ENCODE measurements around the gene AKT3.

AKT3 gene

DNA sequence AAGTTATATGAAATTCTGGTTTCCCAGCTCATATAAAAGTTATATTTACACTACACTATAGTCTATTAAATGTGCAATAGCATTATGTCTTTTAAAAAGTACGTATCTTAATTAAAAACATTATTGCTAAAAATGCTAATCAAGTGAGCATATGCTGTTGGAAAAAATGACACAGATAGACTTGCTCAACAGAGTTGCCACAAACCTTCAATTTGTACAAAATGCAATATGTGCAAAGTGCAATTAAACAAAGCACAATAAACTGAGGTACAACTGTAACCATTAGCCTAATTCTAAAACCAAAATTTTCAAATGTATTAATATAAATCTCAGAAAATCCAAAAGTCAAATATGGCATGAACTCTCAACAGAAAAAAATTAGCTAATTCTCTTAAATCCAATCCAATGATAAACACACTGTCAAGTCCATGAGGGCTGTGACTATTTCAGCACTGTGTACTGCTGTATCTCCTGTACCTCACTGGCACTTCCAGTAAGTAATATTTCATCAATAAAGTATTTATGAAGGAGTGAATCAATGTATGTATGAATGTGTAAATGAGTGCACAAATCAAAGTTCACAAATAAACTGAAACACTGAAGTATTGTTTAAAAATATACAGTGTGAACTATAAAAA lies 116.3 kb downstream of the AKT3 start:
- no peak for DNase-seq (ENCODE audit: low read depth in 4 of 4, low spot score in 1 of 4)

DNA sequence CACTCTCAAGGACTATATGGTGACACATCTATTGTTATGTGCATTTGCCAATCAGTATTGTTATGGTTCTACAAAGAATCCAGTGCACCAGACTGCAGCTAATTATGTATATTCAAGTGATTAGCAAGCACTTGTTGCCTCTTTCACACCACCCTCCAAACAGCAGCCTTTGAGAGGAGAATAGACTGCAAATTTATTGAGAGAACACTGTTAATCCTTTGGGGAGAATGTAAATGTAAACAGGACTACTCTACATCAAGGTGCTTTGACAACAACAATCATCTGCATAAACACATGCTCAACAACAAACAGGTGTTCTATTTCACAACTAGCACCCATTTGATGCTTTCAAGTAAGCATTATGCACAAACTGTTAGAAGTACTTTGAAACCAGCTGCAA lies 117.4 kb downstream of the AKT3 start:
- DNase-seq (ENCODE audit: low read depth in 4 of 4, low spot score in 1 of 4), result no peak

- no peak for DNase-seq (ENCODE audit: low read depth in 4 of 4, low spot score in 1 of 4)
Observed at GRCh38 chr1:243731974-243732625, 117.9 kb downstream of the AKT3 start.

DNA sequence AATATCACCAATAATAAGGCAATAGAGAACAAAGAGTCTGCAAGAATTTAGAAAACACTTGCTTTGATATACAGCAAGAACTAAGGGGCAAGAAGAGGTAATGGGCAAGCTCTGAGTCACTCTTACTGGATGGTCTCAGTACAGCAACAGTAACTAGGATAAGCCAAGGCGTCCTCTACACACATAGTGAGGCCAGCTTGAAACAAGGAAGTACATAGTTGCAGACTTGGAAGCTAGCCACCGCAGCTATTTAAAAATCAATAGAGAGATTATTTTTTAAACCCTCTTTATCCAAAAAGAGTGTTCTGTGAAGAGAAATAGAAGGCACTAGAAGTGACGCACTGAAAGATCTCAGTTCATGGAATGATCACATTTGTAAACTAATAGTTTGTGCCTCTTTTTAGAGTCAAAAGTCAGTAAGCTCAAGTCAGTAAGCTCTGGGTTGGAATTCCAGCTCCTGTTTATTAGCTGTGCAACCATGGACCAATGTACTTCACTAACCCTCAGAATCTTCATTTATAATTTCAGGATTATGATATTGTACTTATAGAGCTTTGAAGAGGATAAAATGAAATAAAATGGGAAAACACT lies 118.6 kb downstream of the AKT3 start:
- no peak for DNase-seq (ENCODE audit: low read depth in 4 of 4, low spot score in 1 of 4)

DNA sequence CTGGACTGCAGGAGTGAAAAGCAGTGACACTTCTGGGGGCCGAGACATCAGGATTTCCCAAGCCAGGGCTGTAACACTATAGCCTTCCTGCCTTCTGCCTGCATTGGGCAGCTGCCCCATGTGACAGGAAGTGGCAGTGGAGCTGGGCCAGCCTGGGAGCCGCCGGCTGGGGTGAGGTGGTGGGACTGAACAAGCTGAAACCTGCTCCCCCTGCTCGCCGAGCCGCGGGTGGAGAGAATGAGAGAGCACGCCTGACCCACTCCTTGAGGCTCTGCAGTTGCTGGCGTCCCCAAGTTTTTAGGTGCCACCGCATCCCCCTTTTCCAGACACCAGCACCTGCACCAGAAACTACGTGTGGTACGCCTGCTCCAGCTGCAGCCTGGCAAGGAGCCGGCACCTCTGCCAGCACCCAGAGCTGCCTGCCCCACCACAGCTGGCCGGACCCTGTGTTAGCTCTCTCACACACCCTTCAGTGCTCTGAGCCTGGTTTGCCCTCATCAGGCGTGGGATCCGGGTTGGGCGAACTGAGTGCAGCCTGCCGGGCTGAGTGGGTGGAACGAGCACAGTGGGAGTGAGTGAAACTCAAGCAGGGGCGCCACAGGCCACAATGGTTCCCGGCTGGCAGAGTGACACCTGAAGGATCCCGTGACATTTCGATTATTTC lies 119.4 kb downstream of the AKT3 start:
- no peak for DNase-seq (ENCODE audit: low read depth in 4 of 4, low spot score in 1 of 4)

DNA sequence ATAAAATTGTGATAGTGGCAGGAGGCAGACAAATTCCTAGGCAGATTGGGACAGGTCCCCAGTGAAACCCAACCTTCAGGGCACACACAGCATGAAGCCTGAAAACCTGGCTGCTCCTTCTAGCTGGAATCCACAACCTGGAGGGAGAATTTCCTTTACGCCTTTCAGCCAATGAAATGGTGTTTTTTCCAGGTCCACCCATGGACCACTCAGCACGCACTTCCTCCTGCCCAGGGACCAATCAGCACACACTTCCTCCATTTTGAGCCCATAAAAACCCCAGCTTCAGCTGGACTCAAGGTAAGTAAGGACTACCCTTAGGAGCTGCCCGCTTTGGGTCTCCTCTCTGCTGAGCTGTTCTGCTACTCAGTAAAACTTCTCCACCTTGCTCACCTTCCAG lies 120.1 kb downstream of the AKT3 start:
- DNase-seq (ENCODE audit: low read depth in 4 of 4, low spot score in 1 of 4), result no peak

DNA sequence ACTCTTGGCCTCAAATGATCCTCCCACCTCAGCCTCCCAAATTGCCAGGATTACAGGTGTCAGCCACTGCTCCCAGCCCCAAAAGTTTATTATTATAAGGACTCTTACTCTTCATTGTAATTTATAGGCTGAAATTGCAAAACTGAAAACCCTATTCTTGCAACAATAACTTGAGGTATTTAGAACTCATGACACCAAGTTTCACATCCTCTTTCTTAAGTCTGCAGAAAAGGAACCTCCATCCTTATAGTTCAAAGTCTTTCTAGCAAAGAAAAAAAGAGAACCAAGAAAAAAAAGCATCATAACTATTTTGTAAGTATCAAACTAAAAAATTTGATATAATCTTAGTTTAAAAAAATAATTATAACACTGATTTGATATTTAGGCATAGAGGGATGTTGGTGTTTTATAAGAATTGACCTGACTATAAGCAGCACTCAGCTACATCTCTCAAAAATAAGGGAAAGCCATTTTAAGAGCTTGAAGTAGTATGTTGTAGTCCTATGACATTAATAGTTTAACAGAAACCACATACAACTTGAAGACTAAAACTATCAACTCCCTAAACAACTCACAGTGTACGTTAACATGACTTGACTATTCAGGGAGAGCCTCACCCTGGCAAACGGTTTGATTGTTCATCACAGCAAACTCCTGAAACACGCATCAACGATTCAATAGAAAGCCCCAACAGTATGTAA lies 122.4 kb downstream of the AKT3 start:
- no peak for DNase-seq (ENCODE audit: low read depth in 4 of 4, low spot score in 1 of 4)

- DNase-seq (ENCODE audit: low read depth in 4 of 4, low spot score in 1 of 4), result no peak
Observed at GRCh38 chr1:243726806-243727502, 123.1 kb downstream of the AKT3 start.

- no peak for DNase-seq (ENCODE audit: low read depth in 4 of 4, low spot score in 1 of 4)
Observed at GRCh38 chr1:243725846-243726245, 124.2 kb downstream of the AKT3 start.

- DNase-seq (ENCODE audit: low read depth in 4 of 4, low spot score in 1 of 4), result no peak
Observed at GRCh38 chr1:243725075-243725474, 125.0 kb downstream of the AKT3 start.

- DNase-seq (ENCODE audit: low read depth in 4 of 4, low spot score in 1 of 4), result no peak
Observed at GRCh38 chr1:243723458-243724043, 126.5 kb downstream of the AKT3 start.

GRCh38 chr1:243723050-243723449 lies 127.0 kb downstream of the AKT3 start:
- no peak for DNase-seq (ENCODE audit: low read depth in 4 of 4, low spot score in 1 of 4)

GRCh38 chr1:243719476-243719875 lies 130.6 kb downstream of the AKT3 start:
- no peak for DNase-seq (ENCODE audit: low read depth in 4 of 4, low spot score in 1 of 4)

DNA sequence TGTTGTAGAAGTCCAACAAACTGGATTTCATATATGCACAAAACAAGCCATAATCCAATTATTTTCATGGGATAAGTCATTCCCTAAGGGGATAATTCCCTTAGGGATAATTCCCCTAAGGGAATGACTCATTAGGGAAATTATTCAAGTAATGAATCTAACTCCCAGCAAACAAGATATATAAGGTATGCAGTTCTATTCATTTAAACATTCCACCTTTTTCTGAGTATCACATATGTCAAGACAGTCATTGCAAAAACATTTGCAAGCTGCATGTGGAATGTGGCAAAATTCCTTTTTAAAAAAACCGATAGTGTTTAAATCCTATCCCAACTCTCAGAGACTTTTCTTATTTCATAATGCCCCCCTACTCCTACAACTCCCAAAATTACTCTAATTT lies 131.2 kb downstream of the AKT3 start:
- no peak for DNase-seq (ENCODE audit: low read depth in 4 of 4, low spot score in 1 of 4)

DNA sequence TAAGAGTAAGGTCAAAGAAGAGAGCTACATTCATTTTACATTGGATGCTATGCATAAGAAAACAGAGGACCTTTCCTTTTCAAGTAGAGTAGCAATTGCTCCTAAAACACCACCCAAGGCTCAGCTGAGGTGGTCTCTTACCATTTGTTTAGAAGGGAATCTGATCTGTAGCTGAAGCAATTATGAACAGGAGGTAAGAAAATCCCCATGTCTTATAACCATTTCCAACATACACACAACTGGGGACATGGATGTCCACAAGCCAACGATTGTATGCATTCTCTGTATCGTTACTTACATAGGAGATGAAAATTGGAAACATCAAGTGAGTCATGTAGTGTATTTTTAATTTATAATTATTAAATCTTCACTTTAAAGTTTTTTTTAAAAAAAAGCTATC lies 132.0 kb downstream of the AKT3 start:
- DNase-seq (ENCODE audit: low read depth in 4 of 4, low spot score in 1 of 4), result no peak

- no peak for DNase-seq (ENCODE audit: low read depth in 4 of 4, low spot score in 1 of 4)
Observed at GRCh38 chr1:243716906-243717305, 133.1 kb downstream of the AKT3 start.

DNA sequence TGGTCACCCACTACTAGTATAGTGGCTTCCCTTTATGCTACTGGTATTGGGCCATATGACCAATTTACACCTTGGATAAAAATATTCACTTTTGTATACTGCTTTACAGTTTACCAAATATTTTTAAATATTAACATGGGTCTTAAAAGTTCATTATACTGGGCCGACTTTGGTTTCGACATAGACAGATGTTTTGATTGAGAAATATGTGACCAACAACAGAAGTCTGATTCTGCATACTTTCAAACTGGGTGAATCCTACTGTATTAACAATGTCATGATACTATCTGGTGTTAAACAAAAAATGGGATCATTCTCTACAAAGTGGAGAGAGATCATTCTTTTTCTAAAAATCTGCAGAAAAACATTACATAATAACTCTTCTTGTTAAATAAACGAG lies 134.8 kb downstream of the AKT3 start:
- no peak for DNase-seq (ENCODE audit: low read depth in 4 of 4, low spot score in 1 of 4)

DNA sequence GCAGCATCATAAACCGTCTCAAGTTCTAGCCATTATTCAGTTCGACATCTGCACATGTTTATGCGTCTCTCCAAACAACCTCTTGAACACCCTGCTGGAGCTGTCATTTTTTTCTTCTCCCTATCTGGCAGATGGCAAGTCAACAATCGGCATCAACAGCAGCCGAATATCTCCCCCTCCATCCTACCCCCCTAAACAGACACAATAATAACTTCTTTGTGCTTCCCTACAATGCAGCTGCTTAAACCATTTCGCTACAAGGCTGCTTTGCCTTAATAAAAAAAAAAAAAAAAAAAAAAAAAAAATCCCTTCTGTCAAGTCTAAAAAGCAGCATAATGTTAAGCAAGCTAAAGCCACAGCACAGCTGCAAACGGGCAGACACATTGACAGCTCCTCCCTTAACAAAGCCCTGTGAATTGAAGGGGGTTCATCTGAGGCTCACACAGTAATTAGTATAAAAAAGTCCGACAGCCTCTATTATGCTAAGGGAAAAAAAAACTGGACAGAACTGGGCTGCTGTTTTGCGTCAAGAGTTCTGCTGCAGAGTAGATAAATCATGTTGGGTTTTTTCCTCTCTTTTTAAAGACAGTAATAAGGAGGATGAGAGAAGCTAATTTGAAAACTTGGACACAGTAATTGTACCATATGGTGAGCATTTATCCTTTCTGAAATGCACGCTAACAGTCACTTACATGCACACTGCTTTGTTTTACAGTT lies 136.4 kb downstream of the AKT3 start:
- DNase-seq (ENCODE audit: low read depth in 4 of 4, low spot score in 1 of 4), result no peak

GRCh38 chr1:243712941-243713340 lies 137.1 kb downstream of the AKT3 start:
- DNase-seq (ENCODE audit: low read depth in 4 of 4, low spot score in 1 of 4), result no peak

- DNase-seq (ENCODE audit: low read depth in 4 of 4, low spot score in 1 of 4), result no peak
Observed at GRCh38 chr1:243712242-243712641, 137.8 kb downstream of the AKT3 start.

All from stimulated activated CD4-positive, alpha-beta T cell treated with anti-CD3 and anti-CD28 coated beads, Interleukin-1b, Interleukin-23, amount 100 ng/mL, for 24 hours (primary cell).